ENCODE measurements around the gene ZNF710. TPM values are rescaled to one million over a fixed set of nuclear protein-coding genes. Genes with fewer than 3 reads are reported as not detected.
A peak's percentile ranks its signal among the peaks of the same experiment; 100 is the strongest.

ZNF710 gene
- total and polyA plus RNA-seq, 2 of the 13 experiments (the other 11 are each of a cell fraction or from before 2014, with no cell fraction given): 4.7 to 20.6 TPM

GRCh38 chr15:90035095-90035839 lies 34.1 kb downstream of the ZNF710 start (continued):
- TF ChIP-seq, protein P1, sequence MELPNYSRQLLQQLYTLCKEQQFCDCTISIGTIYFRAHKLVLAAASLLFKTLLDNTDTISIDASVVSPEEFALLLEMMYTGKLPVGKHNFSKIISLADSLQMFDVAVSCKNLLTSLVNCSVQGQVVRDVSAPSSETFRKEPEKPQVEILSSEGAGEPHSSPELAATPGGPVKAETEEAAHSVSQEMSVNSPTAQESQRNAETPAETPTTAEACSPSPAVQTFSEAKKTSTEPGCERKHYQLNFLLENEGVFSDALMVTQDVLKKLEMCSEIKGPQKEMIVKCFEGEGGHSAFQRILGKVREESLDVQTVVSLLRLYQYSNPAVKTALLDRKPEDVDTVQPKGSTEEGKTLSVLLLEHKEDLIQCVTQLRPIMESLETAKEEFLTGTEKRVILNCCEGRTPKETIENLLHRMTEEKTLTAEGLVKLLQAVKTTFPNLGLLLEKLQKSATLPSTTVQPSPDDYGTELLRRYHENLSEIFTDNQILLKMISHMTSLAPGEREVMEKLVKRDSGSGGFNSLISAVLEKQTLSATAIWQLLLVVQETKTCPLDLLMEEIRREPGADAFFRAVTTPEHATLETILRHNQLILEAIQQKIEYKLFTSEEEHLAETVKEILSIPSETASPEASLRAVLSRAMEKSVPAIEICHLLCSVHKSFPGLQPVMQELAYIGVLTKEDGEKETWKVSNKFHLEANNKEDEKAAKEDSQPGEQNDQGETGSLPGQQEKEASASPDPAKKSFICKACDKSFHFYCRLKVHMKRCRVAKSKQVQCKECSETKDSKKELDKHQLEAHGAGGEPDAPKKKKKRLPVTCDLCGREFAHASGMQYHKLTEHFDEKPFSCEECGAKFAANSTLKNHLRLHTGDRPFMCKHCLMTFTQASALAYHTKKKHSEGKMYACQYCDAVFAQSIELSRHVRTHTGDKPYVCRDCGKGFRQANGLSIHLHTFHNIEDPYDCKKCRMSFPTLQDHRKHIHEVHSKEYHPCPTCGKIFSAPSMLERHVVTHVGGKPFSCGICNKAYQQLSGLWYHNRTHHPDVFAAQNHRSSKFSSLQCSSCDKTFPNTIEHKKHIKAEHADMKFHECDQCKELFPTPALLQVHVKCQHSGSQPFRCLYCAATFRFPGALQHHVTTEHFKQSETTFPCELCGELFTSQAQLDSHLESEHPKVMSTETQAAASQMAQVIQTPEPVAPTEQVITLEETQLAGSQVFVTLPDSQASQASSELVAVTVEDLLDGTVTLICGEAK (IDR thresholded peaks at IDR 0.05): no peak
- TF ChIP-seq, protein P1 (CRISPR knock-in tag; IDR thresholded peaks at IDR 0.05): 0 out of 2 replicates have a peak, but pooled peaks have one; percentile 55
- no peak for TF ChIP-seq RBFOX2 (IDR thresholded peaks at IDR 0.05; ENCODE audit: low read depth, low read length)
- no peak for TF ChIP-seq ZNF562 (CRISPR knock-in tag; IDR thresholded peaks at IDR 0.05; ENCODE audit: borderline replicate concordance)
- no peak for TF ChIP-seq HMGA1 (CRISPR knock-in tag; conservative IDR thresholded peaks at IDR 0.05)
- TF ChIP-seq SIN3B (IDR thresholded peaks at IDR 0.05; ENCODE audit: low read length): no peak
- TF ChIP-seq THRA (CRISPR knock-in tag; IDR thresholded peaks at IDR 0.05; ENCODE audit: borderline replicate concordance): peak; percentile 36; the same call in 1 of the 2 replicates
- TF ChIP-seq XBP1 (CRISPR knock-in tag; IDR thresholded peaks at IDR 0.05): no peak
- peak; percentile 93 for TF ChIP-seq ESRRA (CRISPR knock-in tag; IDR thresholded peaks at IDR 0.05; ENCODE audit: low read depth)
- TF ChIP-seq POLR2AphosphoS5 (IDR thresholded peaks at IDR 0.05; ENCODE audit: low read depth, low read length): no peak
- no peak for TF ChIP-seq WIZ (CRISPR knock-in tag; IDR thresholded peaks at IDR 0.05)
- peak; percentile 55 for TF ChIP-seq FOXP4 (CRISPR knock-in tag; IDR thresholded peaks at IDR 0.05)
- TF ChIP-seq PHF8 (CRISPR knock-in tag; IDR thresholded peaks at IDR 0.05): no peak
- no peak for TF ChIP-seq ZNF550 (CRISPR knock-in tag; IDR thresholded peaks at IDR 0.05; ENCODE audit: borderline replicate concordance)
- peak; percentile 75; the same call in 1 of the 2 replicates for TF ChIP-seq FOSL1 (CRISPR knock-in tag; IDR thresholded peaks at IDR 0.05; ENCODE audit: borderline replicate concordance)
- TF ChIP-seq ARHGAP35 (CRISPR knock-in tag; IDR thresholded peaks at IDR 0.05; ENCODE audit: borderline replicate concordance): no peak; the same call in 1 of the 2 replicates
- no peak for TF ChIP-seq YEATS2 (CRISPR knock-in tag; IDR thresholded peaks at IDR 0.05; ENCODE audit: borderline replicate concordance)
- TF ChIP-seq GATAD2A (CRISPR knock-in tag; IDR thresholded peaks at IDR 0.05): peak; percentile 64

Data from HepG2 (cell line).